GM23338 (cell line): ENCODE measurements around the gene MYO3B.

ENCODE experiments used
- CREB1 ChIP-seq: fragments of 250-450 bp; sonication (Bioruptor Pico); IDR thresholded peaks from 2 replicates; pipeline ENCODE4 v1.5.0; 2020; ENCODE audit warnings: low read depth, mild to moderate bottlenecking, moderate library complexity
- EZH2 ChIP-seq: fragments of 200-600 bp; sonication (generic); IDR thresholded peaks from one replicate; pipeline ENCODE4 v1.8.0; 2017; ENCODE audit warnings: antibody characterized with exemption, mild to moderate bottlenecking, low read depth; ENCODE audit not compliant: unreplicated experiment
- EZH2phosphoT487 ChIP-seq: fragments of 200-600 bp; sonication (generic); IDR thresholded peaks from one replicate; pipeline ENCODE4 v1.8.1; 2018; ENCODE audit warnings: antibody characterized with exemption; ENCODE audit not compliant: unreplicated experiment
- NANOG ChIP-seq: IDR thresholded peaks from 2 replicates; pipeline ENCODE4 v1.6.1; 2016; ENCODE audit warnings: antibody characterized with exemption, borderline replicate concordance
- POLR2AphosphoS5 ChIP-seq: IDR thresholded peaks from 2 replicates; pipeline ENCODE4 v1.6.1; 2016; ENCODE audit warnings: antibody characterized with exemption, low read depth
- ZNF114 ChIP-seq: fragments of 250-450 bp; sonication (Bioruptor Pico); IDR thresholded peaks from 2 replicates; pipeline ENCODE4 v1.5.0; 2020; ENCODE audit warnings: mild to moderate bottlenecking, moderate library complexity
- TF ChIP-seq, protein P1 (sequence below), 2 experiments: fragments of 200-600 bp in 1 of 2; sonication (generic) in 1 of 2; conservative IDR thresholded peaks; 2 replicates each; pipeline versions ENCODE4 v1.5.1 to v1.6.1; 2016 to 2017; ENCODE audit warnings: antibody characterized with exemption in 2 of 2, low read depth in 2 of 2, mild to moderate bottlenecking in 2 of 2, moderate library complexity in 1 of 2
- TF ChIP-seq, protein P2 (sequence below): IDR thresholded peaks from one replicate; pipeline ENCODE4 v1.6.1; 2018; ENCODE audit warnings: antibody characterized with exemption; ENCODE audit not compliant: unreplicated experiment
- TF ChIP-seq, protein P3 (sequence below): fragments of 250-450 bp; sonication (Bioruptor Pico); IDR thresholded peaks from 2 replicates; pipeline ENCODE4 v1.5.0; 2020; ENCODE audit warnings: mild to moderate bottlenecking, moderate library complexity
- TF ChIP-seq, protein P4 (sequence below): IDR thresholded peaks from 2 replicates; pipeline ENCODE4 v1.6.1; 2016; ENCODE audit warnings: antibody characterized with exemption

DNA sequence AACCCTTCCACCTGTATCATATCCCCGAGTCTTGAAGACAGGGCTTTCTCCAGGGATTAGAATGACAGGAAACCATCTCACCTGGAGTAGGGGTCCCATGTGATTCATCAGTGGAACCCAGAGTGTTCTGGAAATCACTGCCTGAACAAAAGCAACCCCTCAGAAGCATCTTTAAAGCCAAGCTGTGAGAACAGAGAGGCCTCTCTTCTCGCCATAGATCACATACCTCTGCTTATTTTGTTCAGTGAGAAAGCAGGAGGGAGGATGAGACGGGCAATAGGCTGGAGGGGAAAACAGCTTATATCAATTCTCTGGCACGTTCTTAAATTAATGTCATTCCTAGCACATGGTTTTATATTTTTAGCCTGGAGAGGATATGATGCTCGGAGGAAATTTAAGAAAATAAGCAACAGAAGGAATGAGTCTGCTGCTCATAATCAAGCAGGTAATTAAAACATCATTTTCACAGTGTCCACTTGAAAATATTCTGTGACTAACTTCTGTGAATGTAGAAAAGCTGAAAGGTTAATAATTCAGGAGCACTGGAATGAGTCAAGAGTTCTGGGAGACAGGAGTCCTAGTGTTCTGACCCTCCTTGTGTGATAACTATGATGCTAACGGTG is 323.6 kb downstream of the MYO3B start:
- TF ChIP-seq, protein P1, sequence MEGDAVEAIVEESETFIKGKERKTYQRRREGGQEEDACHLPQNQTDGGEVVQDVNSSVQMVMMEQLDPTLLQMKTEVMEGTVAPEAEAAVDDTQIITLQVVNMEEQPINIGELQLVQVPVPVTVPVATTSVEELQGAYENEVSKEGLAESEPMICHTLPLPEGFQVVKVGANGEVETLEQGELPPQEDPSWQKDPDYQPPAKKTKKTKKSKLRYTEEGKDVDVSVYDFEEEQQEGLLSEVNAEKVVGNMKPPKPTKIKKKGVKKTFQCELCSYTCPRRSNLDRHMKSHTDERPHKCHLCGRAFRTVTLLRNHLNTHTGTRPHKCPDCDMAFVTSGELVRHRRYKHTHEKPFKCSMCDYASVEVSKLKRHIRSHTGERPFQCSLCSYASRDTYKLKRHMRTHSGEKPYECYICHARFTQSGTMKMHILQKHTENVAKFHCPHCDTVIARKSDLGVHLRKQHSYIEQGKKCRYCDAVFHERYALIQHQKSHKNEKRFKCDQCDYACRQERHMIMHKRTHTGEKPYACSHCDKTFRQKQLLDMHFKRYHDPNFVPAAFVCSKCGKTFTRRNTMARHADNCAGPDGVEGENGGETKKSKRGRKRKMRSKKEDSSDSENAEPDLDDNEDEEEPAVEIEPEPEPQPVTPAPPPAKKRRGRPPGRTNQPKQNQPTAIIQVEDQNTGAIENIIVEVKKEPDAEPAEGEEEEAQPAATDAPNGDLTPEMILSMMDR (conservative IDR thresholded peaks at IDR 0.05; ENCODE audit: low read depth in 2 of 2), result no peak
- TF ChIP-seq NANOG (no peak), EZH2phosphoT487 (no peak), EZH2 (no peak), POLR2AphosphoS5 (no peak), ZNF114 (no peak), CREB1 (CRISPR knock-in tag) (no peak)
- TF ChIP-seq, protein P2, sequence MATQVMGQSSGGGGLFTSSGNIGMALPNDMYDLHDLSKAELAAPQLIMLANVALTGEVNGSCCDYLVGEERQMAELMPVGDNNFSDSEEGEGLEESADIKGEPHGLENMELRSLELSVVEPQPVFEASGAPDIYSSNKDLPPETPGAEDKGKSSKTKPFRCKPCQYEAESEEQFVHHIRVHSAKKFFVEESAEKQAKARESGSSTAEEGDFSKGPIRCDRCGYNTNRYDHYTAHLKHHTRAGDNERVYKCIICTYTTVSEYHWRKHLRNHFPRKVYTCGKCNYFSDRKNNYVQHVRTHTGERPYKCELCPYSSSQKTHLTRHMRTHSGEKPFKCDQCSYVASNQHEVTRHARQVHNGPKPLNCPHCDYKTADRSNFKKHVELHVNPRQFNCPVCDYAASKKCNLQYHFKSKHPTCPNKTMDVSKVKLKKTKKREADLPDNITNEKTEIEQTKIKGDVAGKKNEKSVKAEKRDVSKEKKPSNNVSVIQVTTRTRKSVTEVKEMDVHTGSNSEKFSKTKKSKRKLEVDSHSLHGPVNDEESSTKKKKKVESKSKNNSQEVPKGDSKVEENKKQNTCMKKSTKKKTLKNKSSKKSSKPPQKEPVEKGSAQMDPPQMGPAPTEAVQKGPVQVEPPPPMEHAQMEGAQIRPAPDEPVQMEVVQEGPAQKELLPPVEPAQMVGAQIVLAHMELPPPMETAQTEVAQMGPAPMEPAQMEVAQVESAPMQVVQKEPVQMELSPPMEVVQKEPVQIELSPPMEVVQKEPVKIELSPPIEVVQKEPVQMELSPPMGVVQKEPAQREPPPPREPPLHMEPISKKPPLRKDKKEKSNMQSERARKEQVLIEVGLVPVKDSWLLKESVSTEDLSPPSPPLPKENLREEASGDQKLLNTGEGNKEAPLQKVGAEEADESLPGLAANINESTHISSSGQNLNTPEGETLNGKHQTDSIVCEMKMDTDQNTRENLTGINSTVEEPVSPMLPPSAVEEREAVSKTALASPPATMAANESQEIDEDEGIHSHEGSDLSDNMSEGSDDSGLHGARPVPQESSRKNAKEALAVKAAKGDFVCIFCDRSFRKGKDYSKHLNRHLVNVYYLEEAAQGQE, result no peak
- TF ChIP-seq, protein P3, sequence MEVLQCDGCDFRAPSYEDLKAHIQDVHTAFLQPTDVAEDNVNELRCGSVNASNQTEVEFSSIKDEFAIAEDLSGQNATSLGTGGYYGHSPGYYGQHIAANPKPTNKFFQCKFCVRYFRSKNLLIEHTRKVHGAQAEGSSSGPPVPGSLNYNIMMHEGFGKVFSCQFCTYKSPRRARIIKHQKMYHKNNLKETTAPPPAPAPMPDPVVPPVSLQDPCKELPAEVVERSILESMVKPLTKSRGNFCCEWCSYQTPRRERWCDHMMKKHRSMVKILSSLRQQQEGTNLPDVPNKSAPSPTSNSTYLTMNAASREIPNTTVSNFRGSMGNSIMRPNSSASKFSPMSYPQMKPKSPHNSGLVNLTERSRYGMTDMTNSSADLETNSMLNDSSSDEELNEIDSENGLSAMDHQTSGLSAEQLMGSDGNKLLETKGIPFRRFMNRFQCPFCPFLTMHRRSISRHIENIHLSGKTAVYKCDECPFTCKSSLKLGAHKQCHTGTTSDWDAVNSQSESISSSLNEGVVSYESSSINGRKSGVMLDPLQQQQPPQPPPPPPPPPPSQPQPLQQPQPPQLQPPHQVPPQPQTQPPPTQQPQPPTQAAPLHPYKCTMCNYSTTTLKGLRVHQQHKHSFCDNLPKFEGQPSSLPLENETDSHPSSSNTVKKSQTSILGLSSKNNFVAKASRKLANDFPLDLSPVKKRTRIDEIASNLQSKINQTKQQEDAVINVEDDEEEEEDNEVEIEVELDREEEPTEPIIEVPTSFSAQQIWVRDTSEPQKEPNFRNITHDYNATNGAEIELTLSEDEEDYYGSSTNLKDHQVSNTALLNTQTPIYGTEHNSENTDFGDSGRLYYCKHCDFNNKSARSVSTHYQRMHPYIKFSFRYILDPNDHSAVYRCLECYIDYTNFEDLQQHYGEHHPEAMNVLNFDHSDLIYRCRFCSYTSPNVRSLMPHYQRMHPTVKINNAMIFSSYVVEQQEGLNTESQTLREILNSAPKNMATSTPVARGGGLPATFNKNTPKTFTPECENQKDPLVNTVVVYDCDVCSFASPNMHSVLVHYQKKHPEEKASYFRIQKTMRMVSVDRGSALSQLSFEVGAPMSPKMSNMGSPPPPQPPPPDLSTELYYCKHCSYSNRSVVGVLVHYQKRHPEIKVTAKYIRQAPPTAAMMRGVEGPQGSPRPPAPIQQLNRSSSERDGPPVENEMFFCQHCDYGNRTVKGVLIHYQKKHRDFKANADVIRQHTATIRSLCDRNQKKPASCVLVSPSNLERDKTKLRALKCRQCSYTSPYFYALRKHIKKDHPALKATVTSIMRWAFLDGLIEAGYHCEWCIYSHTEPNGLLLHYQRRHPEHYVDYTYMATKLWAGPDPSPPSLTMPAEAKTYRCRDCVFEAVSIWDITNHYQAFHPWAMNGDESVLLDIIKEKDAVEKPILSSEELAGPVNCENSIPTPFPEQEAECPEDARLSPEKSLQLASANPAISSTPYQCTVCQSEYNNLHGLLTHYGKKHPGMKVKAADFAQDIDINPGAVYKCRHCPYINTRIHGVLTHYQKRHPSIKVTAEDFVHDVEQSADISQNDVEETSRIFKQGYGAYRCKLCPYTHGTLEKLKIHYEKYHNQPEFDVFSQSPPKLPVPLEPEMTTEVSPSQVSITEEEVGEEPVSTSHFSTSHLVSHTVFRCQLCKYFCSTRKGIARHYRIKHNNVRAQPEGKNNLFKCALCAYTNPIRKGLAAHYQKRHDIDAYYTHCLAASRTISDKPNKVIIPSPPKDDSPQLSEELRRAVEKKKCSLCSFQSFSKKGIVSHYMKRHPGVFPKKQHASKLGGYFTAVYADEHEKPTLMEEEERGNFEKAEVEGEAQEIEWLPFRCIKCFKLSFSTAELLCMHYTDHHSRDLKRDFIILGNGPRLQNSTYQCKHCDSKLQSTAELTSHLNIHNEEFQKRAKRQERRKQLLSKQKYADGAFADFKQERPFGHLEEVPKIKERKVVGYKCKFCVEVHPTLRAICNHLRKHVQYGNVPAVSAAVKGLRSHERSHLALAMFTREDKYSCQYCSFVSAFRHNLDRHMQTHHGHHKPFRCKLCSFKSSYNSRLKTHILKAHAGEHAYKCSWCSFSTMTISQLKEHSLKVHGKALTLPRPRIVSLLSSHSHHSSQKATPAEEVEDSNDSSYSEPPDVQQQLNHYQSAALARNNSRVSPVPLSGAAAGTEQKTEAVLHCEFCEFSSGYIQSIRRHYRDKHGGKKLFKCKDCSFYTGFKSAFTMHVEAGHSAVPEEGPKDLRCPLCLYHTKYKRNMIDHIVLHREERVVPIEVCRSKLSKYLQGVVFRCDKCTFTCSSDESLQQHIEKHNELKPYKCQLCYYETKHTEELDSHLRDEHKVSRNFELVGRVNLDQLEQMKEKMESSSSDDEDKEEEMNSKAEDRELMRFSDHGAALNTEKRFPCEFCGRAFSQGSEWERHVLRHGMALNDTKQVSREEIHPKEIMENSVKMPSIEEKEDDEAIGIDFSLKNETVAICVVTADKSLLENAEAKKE, result no peak
- TF ChIP-seq, protein P4, sequence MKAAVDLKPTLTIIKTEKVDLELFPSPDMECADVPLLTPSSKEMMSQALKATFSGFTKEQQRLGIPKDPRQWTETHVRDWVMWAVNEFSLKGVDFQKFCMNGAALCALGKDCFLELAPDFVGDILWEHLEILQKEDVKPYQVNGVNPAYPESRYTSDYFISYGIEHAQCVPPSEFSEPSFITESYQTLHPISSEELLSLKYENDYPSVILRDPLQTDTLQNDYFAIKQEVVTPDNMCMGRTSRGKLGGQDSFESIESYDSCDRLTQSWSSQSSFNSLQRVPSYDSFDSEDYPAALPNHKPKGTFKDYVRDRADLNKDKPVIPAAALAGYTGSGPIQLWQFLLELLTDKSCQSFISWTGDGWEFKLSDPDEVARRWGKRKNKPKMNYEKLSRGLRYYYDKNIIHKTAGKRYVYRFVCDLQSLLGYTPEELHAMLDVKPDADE, result no peak
